DOHH2 (cell line): ENCODE measurements around the gene KIRREL3.

ENCODE experiments used
- CTCF ChIP-seq: fragments of 200-600 bp; sonication (generic); IDR thresholded peaks from one replicate; pipeline ENCODE4 v1.5.1; 2014; ENCODE audit warnings: antibody characterized with exemption, mild to moderate bottlenecking, low read depth, low read length; ENCODE audit not compliant: poor library complexity, severe bottlenecking
- EZH2phosphoT487 ChIP-seq: fragments of 200-600 bp; sonication (generic); IDR thresholded peaks from 2 replicates; pipeline ENCODE4 v1.6.1; 2017; ENCODE audit warnings: borderline replicate concordance, mild to moderate bottlenecking, antibody characterized with exemption, low read length, moderate library complexity, mixed read lengths

GRCh38 chr11:126607776-126608541, 392.6 kb downstream of the KIRREL3 start:
- TF ChIP-seq CTCF (no peak), EZH2phosphoT487 (no peak)
